HG03520 (cell line): Measurements from ENCODE around the gene SERAC1.

Source experiments
- ATAC-seq: cut with Tn5 transposase; IDR thresholded peaks from one replicate; pipeline ENCODE4 v1.9.1; 2021; ENCODE audit warnings: mild to moderate bottlenecking, moderate library complexity; ENCODE audit not compliant: unreplicated experiment

The SERAC1 gene

DNA sequence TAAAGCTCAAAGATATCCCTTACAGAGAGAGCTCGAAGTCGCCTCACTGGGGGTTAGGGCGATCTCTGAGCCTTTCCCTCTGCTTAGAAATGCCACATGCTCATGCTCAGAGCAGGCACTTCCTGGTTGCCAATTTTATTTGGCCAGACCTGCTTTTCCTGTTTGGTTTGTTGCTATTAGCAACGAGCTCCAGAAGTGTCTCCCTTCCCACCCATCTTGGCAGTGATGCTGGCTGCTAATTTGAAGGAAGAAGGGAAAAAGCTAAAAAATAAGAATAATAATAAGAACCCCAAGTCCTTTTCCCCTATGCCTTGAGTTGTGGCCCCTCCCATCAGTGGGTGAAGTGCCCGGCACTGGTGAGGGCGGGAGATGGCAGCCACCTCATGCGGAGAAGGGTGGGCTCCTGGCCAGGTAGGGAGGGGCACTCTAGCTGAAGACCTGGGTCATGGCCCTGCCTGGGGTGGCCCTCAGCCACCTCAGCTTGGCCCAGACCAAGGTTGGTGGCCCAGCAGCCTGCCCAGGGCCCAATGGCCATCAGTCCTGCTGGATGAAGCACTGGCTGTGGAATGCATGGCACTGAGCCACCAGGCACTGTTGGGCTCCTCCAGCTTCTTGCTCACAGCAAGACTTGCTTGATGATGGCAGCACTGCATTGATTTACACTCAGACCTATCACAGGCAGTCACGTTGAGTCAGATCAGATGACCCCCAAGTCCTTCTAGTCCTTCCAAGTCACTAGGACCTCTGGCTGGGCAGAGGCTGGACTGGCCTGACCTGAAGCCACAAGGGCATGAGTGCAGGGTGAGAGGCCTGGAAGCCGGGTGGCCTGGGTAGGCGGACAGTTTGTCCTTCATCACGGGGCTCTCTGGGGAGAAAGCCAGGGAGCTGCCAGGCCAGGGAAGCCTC is 107.4 kb downstream of the SERAC1 start:
- no peak for ATAC-seq
